GM12865 (cell line): ENCODE measurements around the gene DLG4.
A peak's percentile ranks its signal among the peaks of the same experiment; 100 is the strongest.
"Not testable (repeated sequence)": the region's sequence is repeated elsewhere in the genome, so short reads cannot be mapped to it uniquely, and the experiment has no call there.

Experiments used
- DNase-seq: peaks from one replicate; pipeline ENCODE4 v3.0.0; 2010; ENCODE audit warnings: low read depth
- H3K4me3 ChIP-seq: 2 replicates; pipeline ENCODE4 v1.5.1; 2011; ENCODE audit warnings: mild to moderate bottlenecking, low read depth, low read length, control low read depth
- TF ChIP-seq, protein P1 (sequence below): IDR thresholded peaks from 2 replicates; pipeline ENCODE4 v1.5.1; 2011; ENCODE audit warnings: low read length, control low read depth, low read depth, inconsistent platforms; ENCODE audit not compliant: insufficient read depth; ENCODE audit errors: missing control alignments

Gene DLG4

GRCh38 chr17:7191069-7191468, 28.6 kb downstream of the DLG4 start:
- no peak for DNase-seq

DNA sequence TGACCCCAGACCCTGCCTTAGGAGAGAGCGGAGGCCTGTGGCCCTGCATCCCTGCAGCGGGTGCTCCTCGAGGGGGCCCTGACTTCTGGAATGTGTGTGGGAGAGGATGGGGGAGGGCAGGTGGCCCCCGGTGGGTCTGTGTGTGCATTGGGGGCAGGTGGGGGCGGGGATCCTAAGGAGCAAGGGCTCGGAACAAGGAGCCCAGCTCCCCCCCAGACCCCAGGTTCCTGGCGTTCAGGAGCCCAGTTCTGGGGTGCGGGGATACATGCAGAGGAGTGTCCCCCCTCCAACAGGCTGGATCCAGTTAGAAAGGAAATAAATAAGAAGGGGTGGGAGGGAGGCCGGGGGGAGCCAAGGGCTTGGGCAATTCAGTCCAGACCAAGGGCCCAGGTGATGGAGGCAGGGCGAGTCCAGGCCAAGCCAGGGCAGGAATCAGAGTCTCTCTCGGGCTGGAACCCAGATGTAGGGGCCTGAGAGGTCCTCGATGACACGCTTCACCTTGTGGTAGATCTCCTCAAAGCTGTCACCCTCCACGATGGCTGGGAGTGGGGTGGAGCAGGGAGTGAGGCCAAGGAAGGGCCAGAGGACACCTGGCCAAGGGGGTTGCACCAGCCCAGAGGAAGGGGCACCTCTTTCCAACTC, 29.2 kb downstream of the DLG4 start:
- TF ChIP-seq, protein P1, sequence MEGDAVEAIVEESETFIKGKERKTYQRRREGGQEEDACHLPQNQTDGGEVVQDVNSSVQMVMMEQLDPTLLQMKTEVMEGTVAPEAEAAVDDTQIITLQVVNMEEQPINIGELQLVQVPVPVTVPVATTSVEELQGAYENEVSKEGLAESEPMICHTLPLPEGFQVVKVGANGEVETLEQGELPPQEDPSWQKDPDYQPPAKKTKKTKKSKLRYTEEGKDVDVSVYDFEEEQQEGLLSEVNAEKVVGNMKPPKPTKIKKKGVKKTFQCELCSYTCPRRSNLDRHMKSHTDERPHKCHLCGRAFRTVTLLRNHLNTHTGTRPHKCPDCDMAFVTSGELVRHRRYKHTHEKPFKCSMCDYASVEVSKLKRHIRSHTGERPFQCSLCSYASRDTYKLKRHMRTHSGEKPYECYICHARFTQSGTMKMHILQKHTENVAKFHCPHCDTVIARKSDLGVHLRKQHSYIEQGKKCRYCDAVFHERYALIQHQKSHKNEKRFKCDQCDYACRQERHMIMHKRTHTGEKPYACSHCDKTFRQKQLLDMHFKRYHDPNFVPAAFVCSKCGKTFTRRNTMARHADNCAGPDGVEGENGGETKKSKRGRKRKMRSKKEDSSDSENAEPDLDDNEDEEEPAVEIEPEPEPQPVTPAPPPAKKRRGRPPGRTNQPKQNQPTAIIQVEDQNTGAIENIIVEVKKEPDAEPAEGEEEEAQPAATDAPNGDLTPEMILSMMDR: no peak
- H3K4me3 ChIP-seq: no peak overlapping the region
- no peak for DNase-seq

More at GRCh38 chr17:7191069-7191468, 28.6 kb downstream of the DLG4 start:
- TF ChIP-seq, protein P1: no peak
- no peak overlapping the region for H3K4me3 ChIP-seq

GRCh38 chr17:7186241-7186640, 33.4 kb downstream of the DLG4 start:
- TF ChIP-seq, protein P1: peak; percentile 29
- no peak overlapping the region for H3K4me3 ChIP-seq
- no peak for DNase-seq

DNA sequence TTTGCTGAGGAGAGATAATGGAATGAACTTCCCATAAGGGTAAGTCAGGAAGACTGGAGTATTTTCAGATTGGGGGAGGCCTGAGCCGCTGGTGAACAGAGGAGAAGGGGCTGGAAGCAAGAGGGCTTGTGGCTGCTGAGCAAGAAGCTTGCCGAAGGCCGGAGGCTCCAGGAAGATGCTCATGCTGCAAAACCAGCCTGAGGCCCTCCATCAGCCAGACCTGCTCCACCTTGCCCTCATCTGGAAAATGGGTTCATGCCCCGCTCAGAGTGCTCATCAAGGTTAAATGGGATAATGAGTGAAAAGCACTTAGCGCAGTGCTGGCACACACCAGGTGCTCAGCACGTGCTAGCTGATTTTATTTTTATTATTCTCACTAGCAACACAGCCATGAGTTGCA, 35.0 kb downstream of the DLG4 start:
- TF ChIP-seq, protein P1: no peak
- H3K4me3 ChIP-seq: no peak overlapping the region

GRCh38 chr17:7184091-7184488, 35.5 kb downstream of the DLG4 start:
- no peak overlapping the region for H3K4me3 ChIP-seq
- DNase-seq: no peak
- TF ChIP-seq, protein P1: no peak

More for the DNA sequence above, 35.0 kb downstream of the DLG4 start:
- no peak for DNase-seq

GRCh38 chr17:7183433-7184090, 36.1 kb downstream of the DLG4 start:
- H3K4me3 ChIP-seq: no peak overlapping the region
- TF ChIP-seq, protein P1: no peak
- no peak for DNase-seq

DNA sequence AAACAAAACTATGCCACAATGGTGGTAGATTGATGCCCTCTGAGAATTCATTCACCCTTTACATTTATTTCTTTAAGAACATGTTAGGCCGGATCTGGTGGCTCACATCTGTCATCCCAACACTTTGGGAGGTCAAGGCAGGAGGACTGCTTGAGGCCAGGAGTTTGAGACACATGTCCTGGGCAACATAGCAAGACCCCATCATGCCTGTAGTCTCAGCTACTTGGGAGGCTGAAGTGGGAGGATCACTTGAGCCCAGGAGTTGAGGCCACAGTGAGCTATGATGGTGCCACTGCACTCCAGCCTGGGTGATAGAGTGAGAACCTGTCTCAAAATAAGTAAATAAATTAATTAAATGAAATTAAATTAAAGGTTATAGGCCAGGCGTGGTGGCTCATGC, 37.5 kb downstream of the DLG4 start:
- DNase-seq, H3K4me3 ChIP-seq: not testable (repeated sequence)
